ENCODE measurements around the gene HOXC4.
A peak's percentile ranks its signal among the peaks of the same experiment; 100 is the strongest.

HOXC4 gene

DNA sequence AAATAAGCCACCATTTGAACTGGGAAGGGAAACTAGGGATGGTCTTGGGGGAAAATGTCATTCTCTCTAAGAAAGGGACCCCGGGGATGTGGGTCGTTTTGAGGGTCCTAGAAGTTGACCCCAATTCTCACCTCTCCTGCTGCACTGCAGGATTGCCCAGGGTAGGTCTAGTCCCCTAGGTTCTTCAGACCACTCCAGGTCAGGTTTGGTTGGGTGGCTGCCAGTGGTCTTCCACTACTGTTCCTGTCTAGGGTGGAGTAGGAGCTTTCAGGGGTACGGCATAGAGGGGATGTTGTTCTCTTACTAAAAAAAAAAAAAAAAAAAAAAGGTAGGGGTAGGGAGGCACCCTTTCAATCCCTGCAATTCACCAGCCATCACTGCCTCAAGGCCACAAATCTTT, 37.6 kb upstream of the HOXC4 start:
- no peak for DNase-seq

DNA sequence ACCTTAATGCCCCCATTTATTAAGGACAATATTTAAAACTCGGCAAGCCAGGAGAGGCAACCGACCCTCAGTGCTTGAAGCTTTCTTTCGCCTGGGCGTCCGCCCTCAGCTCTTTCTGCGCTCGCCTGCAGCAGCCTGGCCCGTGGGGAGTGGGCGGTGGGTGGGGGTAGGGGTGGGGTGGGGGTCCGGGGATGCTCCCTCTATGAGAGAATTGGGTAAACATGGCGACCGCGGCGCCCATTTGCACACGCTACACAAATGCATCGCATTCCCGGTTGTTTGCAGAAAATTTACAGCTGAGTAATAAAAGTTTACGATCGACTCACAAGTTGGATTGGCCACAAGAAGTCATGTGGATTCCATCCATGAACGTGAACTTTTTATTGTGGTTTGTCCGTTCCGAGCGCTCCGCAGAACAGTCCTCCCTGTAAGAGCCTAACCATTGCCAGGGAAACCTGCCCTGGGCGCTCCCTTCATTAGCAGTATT, 37.1 kb upstream of the HOXC4 start:
- DNase-seq, result no peak

DNA sequence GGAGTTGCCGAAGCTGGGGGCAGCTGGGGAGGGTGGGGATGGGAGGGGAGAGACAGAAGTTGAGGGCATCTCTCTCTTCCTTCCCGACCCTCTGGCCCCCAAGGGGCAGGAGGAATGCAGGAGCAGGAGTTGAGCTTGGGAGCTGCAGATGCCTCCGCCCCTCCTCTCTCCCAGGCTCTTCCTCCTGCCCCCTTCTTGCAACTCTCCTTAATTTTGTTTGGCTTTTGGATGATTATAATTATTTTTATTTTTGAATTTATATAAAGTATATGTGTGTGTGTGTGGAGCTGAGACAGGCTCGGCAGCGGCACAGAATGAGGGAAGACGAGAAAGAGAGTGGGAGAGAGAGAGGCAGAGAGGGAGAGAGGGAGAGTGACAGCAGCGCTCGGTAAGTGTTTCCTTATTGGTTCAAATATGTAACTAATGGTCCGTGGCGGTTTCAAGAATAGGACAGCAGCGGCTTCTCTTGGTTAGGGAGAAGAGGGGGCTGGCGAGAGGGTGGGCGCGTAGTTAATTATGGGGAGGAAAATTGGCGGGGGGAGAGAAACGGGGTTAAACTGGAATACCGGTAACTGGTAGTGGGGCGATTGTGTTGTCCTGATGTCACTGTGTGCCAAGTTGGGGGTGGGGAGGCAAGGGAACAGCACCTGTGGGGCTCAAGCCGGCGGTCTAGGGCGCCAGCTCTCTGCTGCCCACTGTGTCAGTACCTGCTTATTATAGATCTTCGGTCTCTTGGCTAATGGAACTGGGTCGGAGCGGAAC, 36.4 kb upstream of the HOXC4 start:
- DNase-seq, result no peak

DNA sequence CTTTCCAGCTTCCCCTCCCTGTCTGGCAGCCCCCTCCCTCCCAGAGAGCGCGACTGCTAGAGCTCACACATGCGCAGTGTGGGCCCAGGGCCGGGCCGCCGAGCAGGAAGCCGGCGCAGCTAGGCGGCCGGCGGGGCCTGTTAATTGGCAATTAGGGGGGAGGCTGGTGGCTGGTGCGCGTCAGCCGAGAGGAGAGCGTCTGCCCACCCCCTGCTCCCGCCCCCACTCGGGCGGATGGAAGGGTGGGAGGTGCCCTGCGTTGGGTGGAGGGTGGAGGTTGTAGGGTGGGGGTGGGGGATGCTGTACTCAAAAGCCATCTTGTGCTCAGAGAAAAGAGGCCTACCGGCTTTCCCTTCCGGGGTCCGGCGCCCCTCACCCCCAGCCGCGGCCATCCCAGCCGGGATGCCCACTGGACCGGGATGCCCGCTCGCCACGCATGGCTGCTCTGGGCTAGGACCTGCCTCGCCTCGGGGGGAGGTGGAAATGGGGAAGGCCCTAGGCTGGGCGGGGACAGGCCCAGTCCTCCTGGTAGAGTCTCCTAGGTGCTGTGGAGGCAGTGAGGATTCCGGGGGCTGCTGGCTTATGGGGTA, 35.7 kb upstream of the HOXC4 start:
- peak; percentile 79 for DNase-seq

DNA sequence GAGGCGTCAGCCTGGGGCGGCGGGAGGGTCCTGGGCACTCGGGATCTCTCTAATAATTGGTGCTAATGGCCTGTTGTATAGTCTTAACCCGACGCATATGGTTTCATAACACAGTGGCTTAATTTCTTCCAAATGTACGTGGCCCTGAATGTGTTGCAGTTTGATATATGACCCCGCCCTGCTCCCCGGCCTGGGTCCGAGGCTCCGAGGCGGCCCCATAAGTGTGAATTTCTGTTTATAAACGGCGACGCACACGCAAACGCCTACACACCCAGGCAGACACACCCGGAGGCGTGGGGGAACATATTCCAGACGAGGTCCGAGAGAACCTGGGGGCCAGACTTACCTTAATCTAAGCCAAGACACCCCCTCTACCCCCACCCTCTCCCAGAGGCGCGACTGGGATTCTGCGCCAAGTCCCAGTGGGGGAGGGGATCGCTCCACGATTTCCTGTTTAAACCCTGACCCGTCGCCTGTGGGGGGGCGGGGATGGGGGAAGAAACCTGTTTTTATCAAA, 35.1 kb upstream of the HOXC4 start:
- no peak for DNase-seq

DNA sequence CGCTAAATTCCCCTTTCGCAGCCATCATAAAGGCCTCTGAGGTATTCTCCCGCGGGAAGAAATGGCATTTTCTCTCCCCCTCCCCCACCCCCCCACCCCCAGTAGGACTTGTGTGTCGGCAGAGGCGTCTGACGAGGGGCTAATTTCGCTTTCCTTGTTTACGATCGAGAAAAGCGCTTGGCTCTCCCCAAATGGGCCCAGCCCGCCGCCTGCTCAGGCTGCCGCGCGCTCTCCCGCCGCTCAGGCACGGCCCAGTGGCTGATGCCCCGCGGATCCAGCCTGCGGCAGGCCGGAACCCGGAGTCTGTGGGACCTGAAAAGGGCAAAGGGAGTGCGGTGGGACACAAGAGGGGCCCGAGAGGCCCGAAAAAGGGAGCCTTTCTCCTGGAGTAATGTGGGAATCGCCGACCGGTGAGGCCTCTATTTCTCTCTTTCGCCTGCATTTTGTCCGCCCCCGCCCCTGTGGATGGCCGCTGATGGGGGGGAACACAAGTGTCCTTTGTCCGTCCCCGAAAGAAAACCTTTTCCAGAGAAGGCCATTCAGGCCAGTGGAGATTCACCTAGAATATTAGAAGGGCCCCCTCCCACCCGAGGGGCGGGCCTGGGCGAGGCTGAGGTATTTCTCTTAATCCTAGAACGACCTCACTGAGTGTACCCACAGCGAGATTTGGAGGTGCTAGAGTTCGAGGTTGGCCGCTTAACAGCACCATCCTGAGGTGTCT, 34.4 kb upstream of the HOXC4 start:
- DNase-seq, result no peak

DNA sequence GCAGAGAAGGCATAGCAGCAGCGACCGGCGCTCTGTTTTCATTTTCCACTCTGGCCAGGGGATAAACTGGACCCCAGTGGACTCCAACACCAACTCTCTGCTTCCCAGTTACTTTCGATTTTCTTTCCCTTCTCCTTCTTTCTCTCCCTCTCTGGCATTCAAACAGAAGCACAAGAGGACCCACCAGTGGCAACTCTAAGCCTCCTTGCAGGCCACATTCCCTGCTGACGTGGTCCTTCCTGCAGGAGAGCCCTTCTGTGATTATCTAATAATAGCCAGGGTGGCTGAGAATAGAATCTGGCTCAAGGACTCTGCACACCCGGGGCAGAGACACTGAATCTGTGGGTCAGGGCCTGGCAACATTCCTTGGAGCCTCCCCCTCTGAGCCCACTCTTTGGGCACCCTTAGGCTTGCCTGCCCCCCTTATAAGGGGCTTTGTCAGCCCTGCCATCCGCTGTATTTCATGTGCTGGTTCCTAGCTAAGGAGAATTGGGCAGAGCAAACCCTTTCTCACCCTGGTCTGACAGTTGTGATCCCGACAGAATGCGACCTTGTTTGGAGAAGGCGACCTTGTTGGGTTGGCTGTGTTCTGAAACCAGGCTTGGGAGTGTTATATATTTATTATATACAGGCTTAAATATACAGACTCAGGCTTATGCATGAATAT, 33.6 kb upstream of the HOXC4 start:
- DNase-seq, result no peak

DNA sequence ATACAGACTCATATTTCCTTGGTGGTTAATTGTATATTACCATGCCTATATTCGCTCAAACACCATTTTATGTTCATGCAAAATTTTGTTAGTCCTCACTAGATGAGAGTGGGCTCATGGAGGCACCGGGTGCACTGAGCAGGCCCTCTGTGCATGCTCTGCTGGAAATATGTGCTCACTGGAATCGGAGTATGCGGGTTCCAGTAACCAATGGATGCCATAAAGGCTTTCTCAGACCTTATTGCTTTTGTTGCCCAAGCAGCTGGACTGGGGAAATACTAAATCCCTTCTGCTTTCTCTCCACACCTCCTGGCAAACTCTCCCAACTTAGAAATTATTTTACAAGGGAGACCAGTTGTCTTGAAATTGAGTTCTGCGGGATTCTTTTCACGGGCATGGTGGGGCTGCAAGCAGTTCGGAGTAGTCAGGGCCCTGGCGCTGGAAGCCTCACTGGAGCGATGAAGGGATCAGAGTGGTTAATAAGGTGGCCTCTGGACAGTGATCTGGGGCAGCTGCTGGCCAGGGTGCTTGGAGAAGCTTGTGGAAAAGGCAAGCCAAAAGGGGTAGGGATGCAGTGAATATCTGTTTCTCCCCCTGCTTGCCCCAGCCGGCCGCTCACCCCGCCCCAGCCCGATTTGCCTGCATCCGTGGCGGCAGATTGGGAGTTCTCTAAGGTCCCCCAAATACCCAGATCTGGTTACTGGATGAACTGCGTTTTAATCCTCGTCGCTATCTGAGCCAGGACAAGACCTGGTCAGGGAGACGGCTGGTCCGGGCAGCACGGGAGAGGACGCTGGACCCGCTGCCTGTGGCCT, 32.8 kb upstream of the HOXC4 start:
- DNase-seq, result no peak

DNA sequence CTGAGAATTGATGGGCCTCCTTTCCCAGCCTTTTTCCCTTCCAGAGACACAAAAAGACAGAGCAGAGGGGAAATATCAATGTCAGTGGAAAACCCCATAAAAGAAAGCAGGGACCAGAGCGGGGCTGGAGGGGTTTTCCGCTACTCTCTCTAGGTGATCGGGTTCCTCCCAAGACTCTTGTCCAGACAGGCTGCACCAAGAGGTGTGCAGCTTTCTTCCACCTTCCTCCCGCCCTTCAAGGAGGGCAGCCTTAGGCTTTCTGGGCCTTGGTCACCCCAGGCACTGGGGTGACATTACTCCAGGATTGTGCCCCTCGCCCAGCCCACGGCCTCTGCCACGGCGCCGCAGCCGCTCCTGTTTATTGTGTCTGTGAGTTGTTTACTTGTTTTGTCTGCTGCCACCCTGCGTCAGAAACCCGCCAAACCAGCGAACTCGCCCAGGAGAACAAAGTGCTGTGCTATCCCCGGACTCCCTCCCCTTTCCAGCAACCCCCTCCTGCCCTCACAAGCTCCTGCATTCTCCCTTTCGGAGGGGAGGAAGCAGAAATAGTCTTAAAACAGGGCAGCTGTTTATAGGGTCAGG, 32.1 kb upstream of the HOXC4 start:
- DNase-seq, result no peak

DNA sequence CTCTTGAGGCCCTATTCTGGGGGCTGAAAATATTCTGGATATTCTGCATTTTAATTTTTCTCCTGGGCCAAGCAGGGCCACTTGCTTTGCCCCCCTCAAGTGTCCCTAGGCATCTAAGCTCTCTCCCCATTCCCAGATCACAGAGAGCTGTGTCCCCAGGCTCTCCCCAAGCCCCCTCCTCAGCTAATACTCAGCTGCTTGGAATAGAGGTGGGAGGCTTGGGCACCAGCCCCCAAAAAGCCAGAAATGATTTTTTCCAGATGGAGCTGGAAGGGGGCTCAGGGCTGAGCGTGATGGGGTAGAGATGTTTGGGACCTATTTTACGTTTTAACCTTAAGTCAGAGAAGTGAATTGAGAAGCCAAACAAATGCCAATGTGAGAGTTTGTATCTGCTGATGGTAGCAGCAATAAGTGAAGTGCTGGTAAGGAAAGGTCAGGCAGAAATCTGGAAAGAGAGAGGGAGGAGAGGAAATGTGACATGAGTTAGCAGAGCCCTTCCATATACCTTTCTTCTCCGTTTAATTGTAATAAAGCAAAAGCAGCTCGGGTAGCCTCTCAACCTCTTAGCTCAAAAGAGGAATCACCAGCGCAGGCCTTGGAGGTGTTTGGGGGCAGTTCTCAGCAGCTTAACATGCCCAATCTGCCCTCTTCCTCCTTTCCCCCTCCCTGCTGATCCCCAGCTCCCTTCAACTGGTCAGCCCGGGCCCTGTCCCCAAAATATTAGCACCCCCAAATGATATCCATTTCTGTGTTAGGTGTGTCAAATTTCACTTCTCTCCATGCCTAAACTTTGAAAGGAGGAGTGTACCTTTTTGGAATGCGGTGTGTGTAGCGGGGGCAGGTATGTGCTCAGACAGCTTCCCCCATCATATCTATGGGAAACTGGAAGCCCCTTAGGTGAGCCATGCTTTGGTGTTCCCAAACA, 30.4 kb upstream of the HOXC4 start:
- DNase-seq, result no peak

DNA sequence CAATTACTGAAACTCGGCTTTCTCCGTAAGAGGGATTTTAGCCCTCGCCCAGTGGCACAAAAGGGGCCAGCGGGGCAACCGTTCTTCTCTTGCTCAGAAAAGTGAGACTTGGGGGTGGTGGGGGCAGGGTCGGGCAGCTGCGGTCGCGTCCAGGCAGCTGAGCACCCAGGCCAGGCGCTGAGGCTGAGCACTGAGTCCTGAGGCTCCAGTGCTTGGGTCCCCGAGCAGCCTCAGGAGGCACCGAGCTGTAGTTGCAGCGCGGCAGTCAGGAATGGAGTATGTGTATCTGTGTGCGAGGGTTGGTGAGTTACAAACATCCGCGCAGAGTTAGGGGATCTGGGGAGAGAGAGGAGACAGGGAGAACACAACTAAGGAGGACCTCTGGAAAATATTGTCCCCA, 29.5 kb upstream of the HOXC4 start:
- no peak for DNase-seq

DNA sequence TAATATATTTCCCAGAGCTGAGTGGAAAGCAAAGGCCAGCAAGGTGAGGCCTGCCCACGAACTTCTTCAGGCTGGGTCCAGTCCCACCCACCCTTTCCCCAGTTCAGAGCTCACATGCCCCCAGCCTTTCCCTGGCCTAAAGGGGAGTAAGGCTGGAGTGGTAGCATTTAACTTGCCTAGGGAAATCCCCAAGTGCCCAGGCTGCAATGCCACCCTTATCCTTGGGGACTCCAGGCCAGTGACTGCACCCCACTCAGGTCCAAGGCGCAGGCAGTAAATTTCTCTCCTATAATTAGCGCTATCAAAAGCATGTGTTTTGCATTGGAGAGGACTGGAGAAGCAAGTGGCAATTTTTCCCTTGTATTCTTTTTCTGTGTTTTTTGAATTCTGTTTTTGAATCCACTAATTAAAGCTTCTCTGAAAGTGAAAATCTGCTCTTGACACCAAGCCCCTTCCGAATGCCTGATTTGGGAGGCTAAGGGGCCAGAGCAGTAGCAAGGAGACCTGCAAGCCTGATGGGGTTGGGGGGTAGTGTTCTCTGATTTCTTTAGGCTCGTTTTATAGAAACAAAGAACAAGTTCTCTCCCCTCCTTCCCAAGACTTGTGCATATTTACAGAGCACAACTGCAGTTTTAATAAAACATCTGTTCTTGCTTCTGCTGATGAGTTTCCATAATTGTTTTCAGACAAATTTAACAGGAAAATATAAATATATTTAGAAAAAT, 28.9 kb upstream of the HOXC4 start:
- DNase-seq, result no peak

DNA sequence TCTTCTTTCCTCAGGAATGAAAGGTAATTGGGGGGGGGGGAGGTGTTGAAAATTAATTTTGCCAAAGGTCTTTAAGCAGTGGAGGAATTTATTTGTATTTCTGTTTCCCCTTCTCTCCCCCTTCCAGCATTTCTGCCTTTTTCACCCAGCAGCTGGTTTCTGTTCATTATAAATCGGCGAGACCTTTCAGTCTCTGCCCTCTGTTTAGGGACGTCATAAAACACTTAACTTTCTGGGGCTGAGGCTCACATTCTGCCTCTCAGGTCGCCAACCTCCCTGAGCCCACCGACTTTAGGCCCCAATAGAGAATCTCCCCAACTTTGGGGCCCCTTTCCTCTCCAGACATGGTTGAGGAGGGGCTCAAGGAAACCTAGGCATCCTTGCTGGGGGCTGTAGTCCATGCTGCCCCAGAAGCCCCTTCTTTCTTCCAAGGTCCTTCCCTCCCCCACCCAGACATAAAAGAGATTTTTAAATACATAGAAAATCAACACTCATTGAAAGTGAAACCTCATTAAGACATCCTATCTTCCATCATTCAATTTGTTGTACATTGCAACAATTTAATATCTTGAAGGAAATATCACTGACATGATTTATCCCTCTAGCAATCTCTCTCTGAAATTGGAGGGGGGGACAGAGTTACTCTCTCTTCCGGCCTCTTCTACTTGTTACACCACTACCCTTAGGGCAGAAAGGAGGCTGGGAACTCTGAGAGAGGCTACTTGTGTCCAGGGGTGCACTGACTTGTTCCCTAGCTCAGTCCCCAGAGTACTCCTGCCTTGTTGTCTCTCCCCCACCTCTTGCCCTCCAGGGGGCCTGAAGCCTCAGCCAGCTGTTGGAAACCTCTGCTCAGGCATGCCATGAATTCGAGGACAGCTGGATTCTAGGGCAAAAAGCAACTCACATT, 27.9 kb upstream of the HOXC4 start:
- no peak for DNase-seq

DNA sequence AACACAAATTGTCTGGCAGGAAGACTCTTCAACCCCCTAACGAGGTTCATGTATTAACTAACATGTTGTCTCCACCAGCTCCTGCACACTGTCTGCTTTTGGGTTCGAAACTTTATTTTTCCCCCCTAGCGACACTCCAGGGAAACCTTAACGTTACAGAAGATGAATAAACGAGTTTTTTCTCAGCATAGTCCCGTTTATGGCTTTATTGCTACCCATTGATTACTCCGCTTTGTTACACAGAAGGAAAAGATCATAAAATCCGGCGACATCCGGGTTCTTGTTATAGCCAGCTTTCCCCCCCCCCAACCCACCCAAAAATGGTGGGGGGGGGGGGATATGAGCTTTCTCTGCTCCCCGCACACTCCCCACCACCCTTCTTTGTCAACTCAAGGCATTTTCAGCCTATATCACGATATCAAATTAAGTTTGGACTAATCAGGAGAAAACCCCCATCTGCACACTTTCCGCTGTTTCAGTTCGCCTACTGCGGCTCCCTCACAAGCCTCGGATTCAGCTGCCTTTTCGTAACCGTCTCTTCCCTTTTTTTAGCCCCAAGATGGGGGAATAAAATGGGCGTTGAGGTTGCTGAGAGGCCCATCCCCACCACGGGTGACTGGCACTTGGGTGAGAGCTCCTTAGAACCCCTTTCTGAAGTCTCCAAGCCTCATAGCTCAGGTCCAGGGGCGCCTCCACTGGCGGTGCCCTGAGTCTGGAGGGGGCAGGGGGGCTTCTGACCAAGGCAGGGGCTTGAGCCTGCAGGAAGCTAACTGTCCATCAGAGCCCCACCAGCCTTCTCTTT, 26.8 kb upstream of the HOXC4 start:
- DNase-seq, result no peak

DNA sequence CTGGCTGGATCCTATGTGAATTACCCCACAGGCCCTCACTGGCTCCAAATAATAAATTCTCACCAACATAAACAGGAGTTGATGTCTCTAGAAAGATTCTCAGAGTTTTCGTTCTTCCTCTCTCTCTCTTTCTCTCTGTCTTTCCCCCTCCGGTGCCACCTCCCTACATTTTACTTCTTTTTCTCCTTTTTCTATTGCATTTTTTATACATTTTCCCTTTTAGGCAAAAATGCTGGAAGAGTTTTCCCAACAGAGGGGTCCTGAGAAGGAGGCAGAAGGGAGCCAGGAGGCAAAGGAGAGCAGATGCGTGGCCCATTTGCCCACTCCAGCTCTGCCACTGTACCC, 26.2 kb upstream of the HOXC4 start:
- no peak for DNase-seq

DNA sequence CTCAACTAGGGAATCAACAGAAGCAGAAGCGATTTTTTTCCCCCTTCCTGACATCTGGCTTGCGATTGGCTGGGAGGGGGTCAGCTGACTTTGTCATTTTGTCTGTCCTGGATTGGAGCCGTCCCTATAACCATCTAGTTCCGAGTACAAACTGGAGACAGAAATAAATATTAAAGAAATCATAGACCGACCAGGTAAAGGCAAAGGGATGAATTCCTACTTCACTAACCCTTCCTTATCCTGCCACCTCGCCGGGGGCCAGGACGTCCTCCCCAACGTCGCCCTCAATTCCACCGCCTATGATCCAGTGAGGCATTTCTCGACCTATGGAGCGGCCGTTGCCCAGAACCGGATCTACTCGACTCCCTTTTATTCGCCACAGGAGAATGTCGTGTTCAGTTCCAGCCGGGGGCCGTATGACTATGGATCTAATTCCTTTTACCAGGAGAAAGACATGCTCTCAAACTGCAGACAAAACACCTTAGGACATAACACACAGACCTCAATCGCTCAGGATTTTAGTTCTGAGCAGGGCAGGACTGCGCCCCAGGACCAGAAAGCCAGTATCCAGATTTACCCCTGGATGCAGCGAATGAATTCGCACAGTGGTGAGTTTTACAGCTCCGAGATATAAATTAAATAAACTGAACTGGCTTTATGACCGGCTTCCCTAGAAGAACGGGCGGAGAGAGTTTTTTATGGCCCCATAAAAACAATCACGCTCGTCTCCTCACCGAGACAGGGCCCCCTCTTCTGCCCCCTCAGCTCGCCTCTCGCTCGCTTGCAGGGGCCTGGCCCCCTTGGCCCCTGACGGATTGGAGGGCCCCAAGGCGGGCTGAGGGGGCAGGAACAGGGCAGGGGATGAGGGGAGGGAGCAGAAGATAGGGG, 25.1 kb upstream of the HOXC4 start, which contains the start of gene HOXC6:
Gene HOXC6 (plus strand): TSS at position 127 of the 888 bp plus-strand sequence. CDS start 82 bp downstream, at position 209.
- peak; percentile 28 for DNase-seq
